CD4-positive, CD25-positive, alpha-beta regulatory T cell (primary cell): Measurements from ENCODE around the gene PKD2L2. TPM values are rescaled to one million over a fixed set of nuclear protein-coding genes. Genes with fewer than 3 reads are reported as not detected.
A peak's percentile ranks its signal among the peaks of the same experiment; 100 is the strongest.
"Not testable (repeated sequence)": the region's sequence is repeated elsewhere in the genome, so short reads cannot be mapped to it uniquely, and the experiment has no call there.

Experiments used
- ATAC-seq, 2 donors: fragments of 150-1000 bp; cut with Tn5 transposase; one replicate each; pipeline ENCODE4 v1.10.0; 2021; ENCODE audit warnings: low read depth in 2 of 2, moderate number of reproducible peaks in 2 of 2, moderate library complexity in 1 of 2
- DNase-seq, 3 donors: peaks; one replicate each; pipeline versions ENCODE4 v3.0.0 to v3.0.0-alpha.2; 2012 to 2022; ENCODE audit warnings: mixed read lengths in 1 of 3
- H3K27ac ChIP-seq: one replicate; pipeline ENCODE4 v1.7.0; 2013; ENCODE audit warnings: mild to moderate bottlenecking, low read length; ENCODE audit not compliant: insufficient read depth, poor library complexity, severe bottlenecking
- H3K27me3 ChIP-seq: one replicate; pipeline ENCODE4 v1.7.0; 2013; ENCODE audit warnings: low read length; ENCODE audit not compliant: control insufficient read depth, insufficient read depth
- H3K36me3 ChIP-seq: one replicate; pipeline ENCODE4 v1.7.0; 2013; ENCODE audit warnings: mild to moderate bottlenecking, low read length, moderate library complexity; ENCODE audit not compliant: control insufficient read depth, insufficient read depth
- H3K4me1 ChIP-seq: 2 replicates; pipeline ENCODE4 v1.7.0; 2013; ENCODE audit warnings: mild to moderate bottlenecking, low read length; ENCODE audit not compliant: insufficient read depth, control insufficient read depth, poor library complexity, severe bottlenecking
- H3K4me3 ChIP-seq: one replicate; pipeline ENCODE4 v1.7.0; 2013; ENCODE audit warnings: low read depth, mild to moderate bottlenecking, low read length, moderate library complexity
- H3K9me3 ChIP-seq, 2 experiments: 1 replicate in 1 of 2; 2 replicates in 1 of 2; pipeline ENCODE4 v1.7.0; 2013; ENCODE audit warnings: low read length in 2 of 2, mild to moderate bottlenecking in 1 of 2, moderate library complexity in 1 of 2; ENCODE audit not compliant: control insufficient read depth in 2 of 2
- H3K27ac Mint-ChIP-seq, 3 donors: one replicate each; pipeline ENCODE4 v1.8.0; 2020 to 2022; ENCODE audit warnings: mild to moderate bottlenecking in 3 of 3, mixed read lengths in 3 of 3, moderate library complexity in 2 of 3
- H3K27me3 Mint-ChIP-seq: one replicate; pipeline ENCODE4 v1.8.0; 2022; ENCODE audit warnings: mild to moderate bottlenecking, mixed read lengths
- H3K36me3 Mint-ChIP-seq: one replicate; pipeline ENCODE4 v1.8.0; 2020; ENCODE audit warnings: mixed read lengths
- H3K4me1 Mint-ChIP-seq, 4 donors: one replicate each; pipeline ENCODE4 v1.8.0; 2020 to 2022; ENCODE audit warnings: mixed read lengths in 4 of 4, mild to moderate bottlenecking in 1 of 4
- H3K4me3 Mint-ChIP-seq, 4 donors: one replicate each; pipeline ENCODE4 v1.8.0; 2020 to 2022; ENCODE audit warnings: mild to moderate bottlenecking in 4 of 4, mixed read lengths in 4 of 4, moderate library complexity in 3 of 4
- H3K9me3 Mint-ChIP-seq, 7 donors: one replicate each; pipeline ENCODE4 v1.8.0; 2020 to 2022; ENCODE audit warnings: mixed read lengths in 7 of 7, mild to moderate bottlenecking in 3 of 7, moderate library complexity in 2 of 7
- polyA plus RNA-seq, 4 donors: library from polyadenylated mRNA; unstranded; fragments of 300-500 nt; fragmentation: Illumina TruSeq; gene quantifications; one replicate each; pipeline ENCODE4 v1.2.3, GENCODE V29; 2021
- total RNA-seq: library from RNA; stranded (reverse); gene quantifications from one replicate; pipeline ENCODE4 v1.2.3, GENCODE V29; 2022

The PKD2L2 gene
- total RNA-seq (not detected), polyA plus RNA-seq (under 1 TPM; 0.22 to 0.60 (median 0.53) TPM)

DNA sequence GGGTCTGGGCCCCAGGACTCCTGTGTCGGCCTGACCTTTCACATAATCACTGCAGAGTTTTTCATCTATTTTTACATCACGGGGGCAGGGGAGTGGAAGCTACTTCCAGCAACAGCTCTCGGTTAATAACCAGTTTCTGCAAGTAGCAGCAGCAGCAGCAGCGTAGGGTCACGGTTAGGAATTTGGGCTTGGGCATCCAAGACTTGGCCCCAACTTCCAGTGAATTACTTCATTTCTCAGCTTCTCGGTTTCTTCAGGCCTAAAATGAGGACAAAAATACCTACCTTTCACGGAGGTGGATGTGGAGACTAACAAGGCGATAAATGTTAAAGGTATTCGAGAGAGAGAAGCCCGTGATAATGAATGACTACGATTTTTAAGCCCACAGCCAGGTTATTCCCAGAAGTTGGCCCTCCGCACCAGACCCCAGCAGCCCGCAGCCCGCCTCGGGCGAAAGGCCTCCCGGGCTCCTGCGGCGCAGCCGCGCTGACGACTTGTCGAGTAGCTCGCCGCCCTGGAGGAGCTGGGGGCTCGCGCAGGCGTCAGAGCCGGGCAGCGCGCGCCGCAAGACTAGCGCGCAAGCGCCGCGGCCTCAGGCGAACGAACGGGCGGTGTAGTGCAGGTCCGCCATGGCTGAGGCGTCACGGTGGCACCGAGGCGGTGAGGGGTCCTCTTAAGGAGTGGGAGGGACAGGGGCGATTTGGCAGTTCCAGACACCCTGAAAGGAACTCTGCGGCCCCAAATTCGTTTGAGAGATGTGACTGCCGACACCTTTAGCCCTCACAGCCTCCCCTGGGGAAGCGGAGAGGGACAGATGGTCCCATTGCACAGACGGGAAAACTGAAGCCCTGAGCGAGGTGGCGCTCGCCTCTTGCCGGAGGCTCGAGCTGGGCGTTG is at the start of gene PKD2L2:
TSS of gene PKD2L2 (plus strand) at position 595 of the 897 bp plus-strand sequence. CDS start at position 630, 35 bp downstream.
- Mint-ChIP-seq H3K36me3 (no peaks in the 10 kb centered on the region), H3K9me3 (no peaks in the 10 kb centered on the region), H3K27me3 (peaks cover 5% of the 10 kb centered on the region), H3K4me1 (peaks cover 4 to 29% (median 12%) of the 10 kb centered on the region in 4 donors), H3K4me3 (peak within 1 kb of the TSS; percentile 88 to 95 (median 92)), H3K27ac (peak within 1 kb of the TSS; percentile 87 to 97 (median 97))
- Histone ChIP-seq H3K27ac (peak within 1 kb of the TSS; percentile 75), H3K27me3 (no peaks in the 10 kb centered on the region), H3K4me1 (peaks cover 7% of the 10 kb centered on the region), H3K36me3 (no peaks in the 10 kb centered on the region), H3K4me3 (peak within 1 kb of the TSS; percentile 91), H3K9me3 (no peaks in the 10 kb centered on the region)
- peak; percentile 98 for ATAC-seq
- peak; percentile 67 to 92 (median 77) for DNase-seq

GRCh38 chr5:137842296-137842695 is 47.0 kb upstream of the PKD2L2 start:
- H3K36me3 ChIP-seq = no peaks in the 10 kb centered on the region
- H3K4me1 Mint-ChIP-seq = peaks cover 0 to 3% (median 0%) of the 10 kb centered on the region in 4 donors
- no peak overlapping the region for H3K4me3 Mint-ChIP-seq
- no peaks in the 10 kb centered on the region for H3K9me3 ChIP-seq
- DNase-seq (no peak), ATAC-seq (no peak)
- H3K9me3 Mint-ChIP-seq = no peaks in the 10 kb centered on the region
- no peaks in the 10 kb centered on the region for H3K27me3 ChIP-seq
- H3K27me3 Mint-ChIP-seq = peaks cover under 1% of the 10 kb centered on the region
- H3K27ac ChIP-seq = no peak overlapping the region
- H3K4me3 ChIP-seq = no peak overlapping the region
- H3K4me1 ChIP-seq = no peaks in the 10 kb centered on the region
- no peak overlapping the region for H3K27ac Mint-ChIP-seq
- H3K36me3 Mint-ChIP-seq = peaks cover 8% of the 10 kb centered on the region

- no peak overlapping the region for H3K27ac Mint-ChIP-seq
- H3K4me1 ChIP-seq = no peaks in the 10 kb centered on the region
- ATAC-seq = no peak
Measured at GRCh38 chr5:137843676-137844299, 45.5 kb upstream of the PKD2L2 start.

DNA sequence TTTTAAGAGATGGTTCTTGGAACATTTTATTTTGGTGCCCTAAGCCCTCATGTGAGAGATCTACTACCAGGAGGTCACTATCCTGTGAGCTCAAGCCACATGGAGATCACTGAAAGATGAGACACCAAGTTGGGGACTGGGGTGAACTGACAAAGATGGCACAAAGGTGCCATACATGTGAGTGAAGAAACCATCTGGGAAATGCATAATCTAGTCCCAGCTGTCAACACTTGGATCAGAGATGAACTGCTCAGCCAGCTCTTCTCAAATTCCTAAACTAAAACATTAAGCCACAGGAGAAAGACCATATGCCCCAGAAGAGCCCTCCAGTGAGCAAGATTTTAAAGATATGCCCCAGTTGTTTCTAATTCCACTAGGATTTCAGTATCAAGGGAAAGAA is 43.8 kb upstream of the PKD2L2 start:
- ATAC-seq (no peak), DNase-seq (no peak)
- Mint-ChIP-seq H3K4me1 (peaks cover 0 to 3% (median under 1%) of the 10 kb centered on the region in 4 donors), H3K27ac (no peak overlapping the region), H3K4me3 (no peak overlapping the region), H3K9me3 (no peaks in the 10 kb centered on the region), H3K27me3 (peaks cover 4% of the 10 kb centered on the region), H3K36me3 (peaks cover 8% of the 10 kb centered on the region)
- Histone ChIP-seq H3K4me3 (no peak overlapping the region), H3K9me3 (no peaks in the 10 kb centered on the region), H3K4me1 (no peaks in the 10 kb centered on the region), H3K27me3 (no peaks in the 10 kb centered on the region), H3K27ac (no peak overlapping the region), H3K36me3 (no peaks in the 10 kb centered on the region)

More at GRCh38 chr5:137843676-137844299, 45.5 kb upstream of the PKD2L2 start:
- Mint-ChIP-seq H3K4me1 (peaks cover 0 to 3% (median 0%) of the 10 kb centered on the region in 4 donors), H3K4me3 (no peak overlapping the region), H3K36me3 (peaks cover 8% of the 10 kb centered on the region), H3K27me3 (peaks cover 4% of the 10 kb centered on the region), H3K9me3 (no peaks in the 10 kb centered on the region)
- no peak for DNase-seq
- H3K27ac ChIP-seq = no peak overlapping the region
- no peaks in the 10 kb centered on the region for H3K27me3 ChIP-seq
- H3K4me3 ChIP-seq = no peak overlapping the region
- H3K36me3 ChIP-seq = no peaks in the 10 kb centered on the region
- H3K9me3 ChIP-seq = no peaks in the 10 kb centered on the region

DNA sequence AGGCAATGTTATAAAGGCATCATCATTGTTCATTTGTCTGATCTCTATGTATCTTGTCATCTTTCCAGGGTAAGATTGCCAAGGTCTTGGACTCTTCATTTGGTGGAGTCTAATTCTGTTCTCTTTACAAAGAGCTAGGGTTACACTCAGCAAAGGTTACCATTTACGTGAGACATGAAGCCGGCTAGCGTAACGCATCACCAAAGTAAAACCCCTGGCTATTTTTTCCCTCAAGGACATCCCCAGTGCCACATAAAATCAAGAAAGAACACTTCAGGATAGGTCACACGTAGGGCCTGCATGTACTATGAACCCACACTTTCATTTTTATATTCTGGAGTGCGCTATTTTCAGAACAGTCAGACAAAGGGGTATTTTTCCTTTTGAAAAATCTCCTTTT is 41.6 kb upstream of the PKD2L2 start:
- Histone ChIP-seq H3K4me3 (no peak overlapping the region), H3K36me3 (no peaks in the 10 kb centered on the region), H3K4me1 (no peaks in the 10 kb centered on the region), H3K27me3 (no peaks in the 10 kb centered on the region), H3K27ac (no peak overlapping the region), H3K9me3 (no peaks in the 10 kb centered on the region)
- DNase-seq (no peak), ATAC-seq (no peak)
- H3K36me3 Mint-ChIP-seq = peaks cover 18% of the 10 kb centered on the region
- peaks cover 4% of the 10 kb centered on the region for H3K27me3 Mint-ChIP-seq
- H3K9me3 Mint-ChIP-seq = no peaks in the 10 kb centered on the region
- peaks cover 0 to 3% (median 1%) of the 10 kb centered on the region in 4 donors for H3K4me1 Mint-ChIP-seq
- H3K4me3 Mint-ChIP-seq = no peak overlapping the region
- no peak overlapping the region for H3K27ac Mint-ChIP-seq

GRCh38 chr5:137853165-137853564 is 36.1 kb upstream of the PKD2L2 start:
- H3K27ac Mint-ChIP-seq, H3K9me3 Mint-ChIP-seq, H3K4me3 Mint-ChIP-seq, ATAC-seq, H3K27ac ChIP-seq, H3K27me3 Mint-ChIP-seq, H3K36me3 ChIP-seq, DNase-seq, H3K4me1 ChIP-seq, H3K9me3 ChIP-seq, H3K27me3 ChIP-seq, H3K4me3 ChIP-seq: not testable (repeated sequence)
- H3K36me3 Mint-ChIP-seq = peaks cover 18% of the 10 kb centered on the region
- peaks cover 3 to 13% (median 5%) of the 10 kb centered on the region in 4 donors for H3K4me1 Mint-ChIP-seq

DNA sequence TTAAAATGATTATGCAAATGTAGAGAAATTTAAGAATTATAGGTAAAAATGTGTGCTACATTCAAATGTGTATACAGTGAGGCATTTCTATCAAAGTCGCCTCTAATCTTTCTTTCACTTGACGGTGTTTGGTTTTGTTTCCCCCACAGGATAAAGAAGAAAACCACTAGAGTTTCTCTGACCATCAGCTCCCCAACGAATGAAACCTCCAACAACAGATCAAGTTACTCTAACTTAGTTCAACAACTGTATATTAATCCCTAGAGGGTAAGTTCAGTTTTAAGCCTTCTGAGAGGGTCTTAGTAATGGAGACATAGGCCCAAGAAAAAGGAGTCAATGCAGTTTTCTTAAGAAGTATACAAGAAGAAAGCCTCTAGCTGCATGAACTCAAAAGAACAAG is 33.1 kb upstream of the PKD2L2 start:
- H3K4me3 ChIP-seq = no peak overlapping the region

More for the DNA sequence above, 33.1 kb upstream of the PKD2L2 start:
- ATAC-seq = no peak
- H3K4me1 ChIP-seq = no peaks in the 10 kb centered on the region
- no peak for DNase-seq
- no peak overlapping the region for H3K27ac ChIP-seq
- H3K4me3 Mint-ChIP-seq = no peak overlapping the region
- no peaks in the 10 kb centered on the region for H3K27me3 ChIP-seq
- peaks cover 13% of the 10 kb centered on the region for H3K36me3 Mint-ChIP-seq
- peaks cover 4 to 15% (median 7%) of the 10 kb centered on the region in 4 donors for H3K4me1 Mint-ChIP-seq
- H3K27ac Mint-ChIP-seq = no peak overlapping the region
- no peaks in the 10 kb centered on the region for H3K9me3 Mint-ChIP-seq
- no peaks in the 10 kb centered on the region for H3K36me3 ChIP-seq
- peaks cover 5% of the 10 kb centered on the region for H3K27me3 Mint-ChIP-seq
- H3K9me3 ChIP-seq = no peaks in the 10 kb centered on the region
